ENCODE data around the gene MACF1.

The MACF1 gene

GRCh38 chr1:39163469-39163868 lies 41.0 kb upstream of the MACF1 start:
- TF ChIP-seq CTCF (IDR thresholded peaks at IDR 0.05; ENCODE audit: borderline replicate concordance, control extremely low read depth, extremely low read depth, insufficient read depth, missing control alignments), result no peak
- no peak for DNase-seq (ENCODE audit: low spot score)
- in situ Hi-C loops (cut with MboI; ENCODE audit: low sequenced_read_pairs, unreplicated experiment), result no loop called here

GRCh38 chr1:39164256-39164655 lies 40.2 kb upstream of the MACF1 start:
- DNase-seq (ENCODE audit: low spot score), result no peak
- no peak for TF ChIP-seq CTCF (IDR thresholded peaks at IDR 0.05; ENCODE audit: borderline replicate concordance, control extremely low read depth, extremely low read depth, insufficient read depth, missing control alignments)
- in situ Hi-C loops (cut with MboI; ENCODE audit: low sequenced_read_pairs, unreplicated experiment), result no loop called here

DNA sequence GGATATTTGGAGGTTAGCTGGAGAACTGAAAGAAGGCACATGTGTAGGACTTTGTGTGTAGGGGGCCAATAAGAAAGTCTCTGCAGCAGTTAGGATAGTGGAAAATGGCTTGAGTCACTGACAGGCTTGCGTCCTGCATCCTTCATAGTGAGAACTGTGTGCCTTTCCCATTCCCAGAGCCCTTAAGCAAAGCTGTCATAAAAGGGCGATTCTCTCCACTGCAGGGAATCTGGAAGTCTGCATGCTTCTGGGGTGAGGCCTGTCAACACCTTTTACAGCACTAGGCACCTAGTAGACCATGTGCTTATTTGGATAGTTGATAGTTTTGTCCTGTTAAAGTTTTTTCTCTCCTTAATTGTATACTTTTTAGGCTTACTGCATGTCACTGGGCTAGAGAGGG lies 39.4 kb upstream of the MACF1 start:
- DNase-seq (ENCODE audit: low spot score), result no peak
- no peak for TF ChIP-seq CTCF (IDR thresholded peaks at IDR 0.05; ENCODE audit: borderline replicate concordance, control extremely low read depth, extremely low read depth, insufficient read depth, missing control alignments)
- in situ Hi-C loops (cut with MboI; ENCODE audit: low sequenced_read_pairs, unreplicated experiment), result no loop called here

- TF ChIP-seq CTCF (IDR thresholded peaks at IDR 0.05; ENCODE audit: borderline replicate concordance, control extremely low read depth, extremely low read depth, insufficient read depth, missing control alignments), result no peak
- DNase-seq (ENCODE audit: low spot score), result no peak
- in situ Hi-C loops (cut with MboI; ENCODE audit: low sequenced_read_pairs, unreplicated experiment), result no loop called here
Observed at GRCh38 chr1:39165488-39165887, 39.0 kb upstream of the MACF1 start.

DNA sequence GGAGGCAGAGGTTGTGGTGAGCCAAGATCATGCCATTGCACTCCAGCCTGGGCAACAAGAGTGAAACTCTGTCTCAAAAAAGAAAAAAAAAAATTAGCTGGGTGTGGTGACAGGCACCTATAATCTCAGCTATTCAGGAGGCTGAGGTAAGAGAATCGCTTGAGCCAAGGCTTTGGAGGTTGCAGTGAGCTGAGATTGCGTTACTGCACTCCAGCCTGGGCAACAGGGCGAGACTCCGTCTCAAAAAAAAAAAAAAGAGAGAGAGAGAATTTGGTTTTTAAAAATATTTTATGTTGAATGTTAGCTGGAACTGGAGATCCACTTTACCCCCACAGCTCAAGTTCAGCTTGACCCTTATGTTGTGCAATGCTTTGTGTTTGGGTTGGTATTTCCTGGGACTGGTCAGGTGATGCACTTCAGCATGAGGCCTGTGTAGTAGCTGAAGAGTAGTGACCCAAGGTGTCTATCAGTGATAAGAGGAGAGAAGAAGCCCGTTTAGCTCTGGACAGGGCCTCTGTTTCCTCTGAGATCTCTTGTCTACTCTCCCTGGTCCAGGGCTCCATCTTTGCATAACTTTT lies 36.8 kb upstream of the MACF1 start:
- DNase-seq (ENCODE audit: low spot score), result no peak
- TF ChIP-seq CTCF (IDR thresholded peaks at IDR 0.05; ENCODE audit: borderline replicate concordance, control extremely low read depth, extremely low read depth, insufficient read depth, missing control alignments), result no peak
- in situ Hi-C loops (cut with MboI; ENCODE audit: low sequenced_read_pairs, unreplicated experiment), result no loop called here

DNA sequence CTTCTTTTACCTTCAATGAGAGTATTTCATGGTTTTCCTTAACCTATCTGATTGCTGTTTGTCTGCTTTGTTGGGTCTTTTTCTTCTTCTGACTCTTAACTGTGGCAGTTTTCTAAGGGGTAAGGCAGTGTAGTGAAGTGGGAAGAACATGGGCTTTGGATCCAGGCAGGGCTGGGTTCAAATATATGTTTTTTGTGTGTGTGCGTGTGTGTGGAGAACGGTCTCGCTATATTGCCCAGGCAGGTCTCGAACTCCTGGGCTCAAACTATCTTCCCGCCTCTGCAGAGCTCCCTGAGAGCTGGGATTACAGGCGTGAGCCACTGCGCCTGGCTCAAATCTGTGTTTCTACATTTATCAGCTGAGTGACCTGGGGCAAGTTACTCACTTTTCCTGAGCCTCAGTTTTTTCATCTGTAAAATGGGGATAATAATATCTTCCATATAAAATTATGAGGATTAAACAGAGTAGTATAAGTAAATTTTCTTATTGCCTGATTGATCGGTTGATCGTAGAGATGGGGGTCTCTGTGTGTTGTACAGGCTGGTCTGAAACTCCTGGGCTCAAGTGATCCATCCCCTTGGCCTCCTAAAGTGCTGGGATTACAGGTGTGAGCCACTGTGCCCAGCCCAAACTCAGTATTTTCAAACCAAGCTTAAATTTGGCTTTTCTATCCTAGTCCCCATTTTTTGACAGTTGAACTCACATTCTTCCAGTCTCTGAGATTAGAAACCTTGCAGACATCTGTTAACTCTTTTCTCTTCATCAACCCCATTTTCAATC lies 36.0 kb upstream of the MACF1 start:
- in situ Hi-C loops (cut with MboI; ENCODE audit: low sequenced_read_pairs, unreplicated experiment), result no loop called here
- DNase-seq (ENCODE audit: low spot score), result no peak
- no peak for TF ChIP-seq CTCF (IDR thresholded peaks at IDR 0.05; ENCODE audit: borderline replicate concordance, control extremely low read depth, extremely low read depth, insufficient read depth, missing control alignments)

Measured in GM13976 (cell line).